ENCODE results near the gene GNB1L. TPM values are rescaled to one million over a fixed set of nuclear protein-coding genes. Genes with fewer than 3 reads are reported as not detected.

Gene GNB1L
- total and polyA plus RNA-seq, 9 of the 15 experiments (the other 6 are each of a cell fraction or from before 2014, with no cell fraction given) = 0.56 to 50.5 (median 10.2) TPM

- TF ChIP-seq SMARCA4 (IDR thresholded peaks at IDR 0.05) (no peak), ZHX1 (conservative IDR thresholded peaks at IDR 0.05; ENCODE audit: low read length) (no peak), CREB1 (IDR thresholded peaks at IDR 0.05) (no peak), CREB1 (CRISPR knock-in tag; IDR thresholded peaks at IDR 0.05) (no peak), HDAC1 (IDR thresholded peaks at IDR 0.05) (peak in 1 of 2 experiments; percentile 26; a peak in 1 of 4 replicates), SRSF9 (IDR thresholded peaks at IDR 0.05; ENCODE audit: borderline replicate concordance, low read depth, low read length) (no peak), U2AF2 (optimal IDR thresholded peaks at IDR 0.05; ENCODE audit: low read depth, low read length) (no peak), ZZZ3 (IDR thresholded peaks at IDR 0.05) (no peak)
- TF ChIP-seq, protein P1, sequence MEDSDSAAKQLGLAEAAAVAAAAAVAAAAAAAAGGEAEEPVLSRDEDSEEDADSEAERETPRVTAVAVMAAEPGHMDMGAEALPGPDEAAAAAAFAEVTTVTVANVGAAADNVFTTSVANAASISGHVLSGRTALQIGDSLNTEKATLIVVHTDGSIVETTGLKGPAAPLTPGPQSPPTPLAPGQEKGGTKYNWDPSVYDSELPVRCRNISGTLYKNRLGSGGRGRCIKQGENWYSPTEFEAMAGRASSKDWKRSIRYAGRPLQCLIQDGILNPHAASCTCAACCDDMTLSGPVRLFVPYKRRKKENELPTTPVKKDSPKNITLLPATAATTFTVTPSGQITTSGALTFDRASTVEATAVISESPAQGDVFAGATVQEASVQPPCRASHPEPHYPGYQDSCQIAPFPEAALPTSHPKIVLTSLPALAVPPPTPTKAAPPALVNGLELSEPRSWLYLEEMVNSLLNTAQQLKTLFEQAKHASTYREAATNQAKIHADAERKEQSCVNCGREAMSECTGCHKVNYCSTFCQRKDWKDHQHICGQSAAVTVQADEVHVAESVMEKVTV (CRISPR knock-in tag; IDR thresholded peaks at IDR 0.05) = no peak
Measured at GRCh38 chr22:19766511-19767426, 87.9 kb downstream of the GNB1L start (continued).
